ENCODE data around the gene CREBRF.
"Not testable (repeated sequence)": the region's sequence is repeated elsewhere in the genome, so short reads cannot be mapped to it uniquely, and the experiment has no call there.

The CREBRF gene

GRCh38 chr5:173016598-173017046 lies 39.5 kb upstream of the CREBRF start:
- DNase-seq, result no peak
- peaks cover 14% of the 10 kb centered on the region for H3K36me3 ChIP-seq (ENCODE audit: control insufficient read depth, insufficient read depth, low read length)
- no peak overlapping the region for H3K4me3 ChIP-seq (ENCODE audit: insufficient read depth, low read depth, low read length, poor library complexity, severe bottlenecking)
- no peak overlapping the region for H3K27ac ChIP-seq (ENCODE audit: insufficient read depth, low read length, poor library complexity, severe bottlenecking)
- H3K27me3 ChIP-seq (replicated peaks; ENCODE audit: control insufficient read depth, insufficient read depth, low read length, poor library complexity, severe bottlenecking), result no peaks in the 10 kb centered on the region
- no peaks in the 10 kb centered on the region for H3K4me1 ChIP-seq (ENCODE audit: control insufficient read depth, insufficient read depth, low read length, poor library complexity, severe bottlenecking)
- H3K9me3 ChIP-seq (ENCODE audit: control insufficient read depth, low read length), result no peaks in the 10 kb centered on the region

GRCh38 chr5:173017087-173017486 lies 39.1 kb upstream of the CREBRF start:
- not testable (repeated sequence) for H3K4me1 ChIP-seq (ENCODE audit: control insufficient read depth, insufficient read depth, low read length, poor library complexity, severe bottlenecking); H3K4me3 ChIP-seq (ENCODE audit: insufficient read depth, low read depth, low read length, poor library complexity, severe bottlenecking); DNase-seq; H3K9me3 ChIP-seq (ENCODE audit: control insufficient read depth, low read length); H3K27ac ChIP-seq (ENCODE audit: insufficient read depth, low read length, poor library complexity, severe bottlenecking); H3K27me3 ChIP-seq (replicated peaks; ENCODE audit: control insufficient read depth, insufficient read depth, low read length, poor library complexity, severe bottlenecking)
- H3K36me3 ChIP-seq (ENCODE audit: control insufficient read depth, insufficient read depth, low read length), result peaks cover 14% of the 10 kb centered on the region

GRCh38 chr5:173018358-173018757 lies 37.8 kb upstream of the CREBRF start:
- Histone ChIP-seq H3K36me3 (ENCODE audit: control insufficient read depth, insufficient read depth, low read length) (peaks cover 14% of the 10 kb centered on the region), H3K9me3 (ENCODE audit: control insufficient read depth, low read length) (no peaks in the 10 kb centered on the region), H3K4me1 (ENCODE audit: control insufficient read depth, insufficient read depth, low read length, poor library complexity, severe bottlenecking) (no peaks in the 10 kb centered on the region), H3K27me3 (replicated peaks; ENCODE audit: control insufficient read depth, insufficient read depth, low read length, poor library complexity, severe bottlenecking) (no peaks in the 10 kb centered on the region), H3K4me3 (ENCODE audit: insufficient read depth, low read depth, low read length, poor library complexity, severe bottlenecking) (no peak overlapping the region), H3K27ac (ENCODE audit: insufficient read depth, low read length, poor library complexity, severe bottlenecking) (no peak overlapping the region)
- DNase-seq, result no peak

- H3K36me3 ChIP-seq (ENCODE audit: control insufficient read depth, insufficient read depth, low read length), result peaks cover 14% of the 10 kb centered on the region
- H3K27ac ChIP-seq (ENCODE audit: insufficient read depth, low read length, poor library complexity, severe bottlenecking), result no peak overlapping the region
- no peaks in the 10 kb centered on the region for H3K9me3 ChIP-seq (ENCODE audit: control insufficient read depth, low read length)
- H3K27me3 ChIP-seq (replicated peaks; ENCODE audit: control insufficient read depth, insufficient read depth, low read length, poor library complexity, severe bottlenecking), result no peaks in the 10 kb centered on the region
- H3K4me3 ChIP-seq (ENCODE audit: insufficient read depth, low read depth, low read length, poor library complexity, severe bottlenecking), result no peak overlapping the region
- H3K4me1 ChIP-seq (ENCODE audit: control insufficient read depth, insufficient read depth, low read length, poor library complexity, severe bottlenecking), result no peaks in the 10 kb centered on the region
- DNase-seq, result no peak
These were observed 36.0 kb upstream of the CREBRF start for GRCh38 chr5:173020154-173020581.

GRCh38 chr5:173020643-173021042 lies 35.5 kb upstream of the CREBRF start:
- Histone ChIP-seq H3K27ac (ENCODE audit: insufficient read depth, low read length, poor library complexity, severe bottlenecking) (no peak overlapping the region), H3K4me1 (ENCODE audit: control insufficient read depth, insufficient read depth, low read length, poor library complexity, severe bottlenecking) (no peaks in the 10 kb centered on the region), H3K27me3 (replicated peaks; ENCODE audit: control insufficient read depth, insufficient read depth, low read length, poor library complexity, severe bottlenecking) (no peaks in the 10 kb centered on the region), H3K36me3 (ENCODE audit: control insufficient read depth, insufficient read depth, low read length) (peaks cover 14% of the 10 kb centered on the region), H3K9me3 (ENCODE audit: control insufficient read depth, low read length) (no peaks in the 10 kb centered on the region), H3K4me3 (ENCODE audit: insufficient read depth, low read depth, low read length, poor library complexity, severe bottlenecking) (no peak overlapping the region)
- DNase-seq, result no peak

GRCh38 chr5:173025651-173026050 lies 30.5 kb upstream of the CREBRF start:
- H3K27me3 ChIP-seq (replicated peaks; ENCODE audit: control insufficient read depth, insufficient read depth, low read length, poor library complexity, severe bottlenecking), result no peaks in the 10 kb centered on the region
- peaks cover 9% of the 10 kb centered on the region for H3K4me1 ChIP-seq (ENCODE audit: control insufficient read depth, insufficient read depth, low read length, poor library complexity, severe bottlenecking)
- H3K27ac ChIP-seq (ENCODE audit: insufficient read depth, low read length, poor library complexity, severe bottlenecking), result no peak overlapping the region
- no peaks in the 10 kb centered on the region for H3K9me3 ChIP-seq (ENCODE audit: control insufficient read depth, low read length)
- DNase-seq, result no peak
- peaks cover 5% of the 10 kb centered on the region for H3K36me3 ChIP-seq (ENCODE audit: control insufficient read depth, insufficient read depth, low read length)
- H3K4me3 ChIP-seq (ENCODE audit: insufficient read depth, low read depth, low read length, poor library complexity, severe bottlenecking), result no peak overlapping the region

DNA sequence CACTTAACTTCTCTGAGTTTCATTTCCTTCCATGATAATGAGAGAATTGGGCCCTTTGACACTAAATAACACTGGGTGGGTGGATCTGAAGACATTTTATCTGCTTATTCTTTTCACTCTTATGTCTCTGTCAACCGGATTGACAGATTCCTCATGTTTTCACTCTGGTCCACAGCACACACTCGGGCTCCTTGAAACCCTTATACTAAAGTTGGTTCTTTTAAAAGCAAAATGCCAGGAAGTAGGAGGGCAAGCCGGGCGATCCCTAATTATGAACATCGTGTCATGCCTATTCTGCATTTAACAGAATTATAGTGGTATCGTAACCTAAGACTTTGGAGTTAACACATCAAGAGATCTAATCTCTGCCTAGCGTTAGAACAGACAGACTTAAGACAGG lies 28.2 kb upstream of the CREBRF start:
- peaks cover 9% of the 10 kb centered on the region for H3K4me1 ChIP-seq (ENCODE audit: control insufficient read depth, insufficient read depth, low read length, poor library complexity, severe bottlenecking)
- no peaks in the 10 kb centered on the region for H3K36me3 ChIP-seq (ENCODE audit: control insufficient read depth, insufficient read depth, low read length)
- H3K4me3 ChIP-seq (ENCODE audit: insufficient read depth, low read depth, low read length, poor library complexity, severe bottlenecking), result no peak overlapping the region
- no peaks in the 10 kb centered on the region for H3K27me3 ChIP-seq (replicated peaks; ENCODE audit: control insufficient read depth, insufficient read depth, low read length, poor library complexity, severe bottlenecking)
- no peaks in the 10 kb centered on the region for H3K9me3 ChIP-seq (ENCODE audit: control insufficient read depth, low read length)
- DNase-seq, result no peak
- H3K27ac ChIP-seq (ENCODE audit: insufficient read depth, low read length, poor library complexity, severe bottlenecking), result no peak overlapping the region

GRCh38 chr5:173028811-173029327 lies 27.3 kb upstream of the CREBRF start:
- Histone ChIP-seq H3K4me1 (ENCODE audit: control insufficient read depth, insufficient read depth, low read length, poor library complexity, severe bottlenecking) (peaks cover 9% of the 10 kb centered on the region), H3K27ac (ENCODE audit: insufficient read depth, low read length, poor library complexity, severe bottlenecking) (no peak overlapping the region), H3K4me3 (ENCODE audit: insufficient read depth, low read depth, low read length, poor library complexity, severe bottlenecking) (no peak overlapping the region), H3K9me3 (ENCODE audit: control insufficient read depth, low read length) (no peaks in the 10 kb centered on the region), H3K36me3 (ENCODE audit: control insufficient read depth, insufficient read depth, low read length) (no peaks in the 10 kb centered on the region), H3K27me3 (replicated peaks; ENCODE audit: control insufficient read depth, insufficient read depth, low read length, poor library complexity, severe bottlenecking) (no peaks in the 10 kb centered on the region)
- no peak for DNase-seq

- H3K4me3 ChIP-seq (ENCODE audit: insufficient read depth, low read depth, low read length, poor library complexity, severe bottlenecking), result no peak overlapping the region
- H3K27me3 ChIP-seq (replicated peaks; ENCODE audit: control insufficient read depth, insufficient read depth, low read length, poor library complexity, severe bottlenecking), result no peaks in the 10 kb centered on the region
- no peak overlapping the region for H3K27ac ChIP-seq (ENCODE audit: insufficient read depth, low read length, poor library complexity, severe bottlenecking)
- peaks cover 13% of the 10 kb centered on the region for H3K4me1 ChIP-seq (ENCODE audit: control insufficient read depth, insufficient read depth, low read length, poor library complexity, severe bottlenecking)
- no peaks in the 10 kb centered on the region for H3K9me3 ChIP-seq (ENCODE audit: control insufficient read depth, low read length)
- no peak for DNase-seq
- H3K36me3 ChIP-seq (ENCODE audit: control insufficient read depth, insufficient read depth, low read length), result no peaks in the 10 kb centered on the region
These were observed 26.6 kb upstream of the CREBRF start for GRCh38 chr5:173029499-173029921.

- H3K27ac ChIP-seq (ENCODE audit: insufficient read depth, low read length, poor library complexity, severe bottlenecking); H3K36me3 ChIP-seq (ENCODE audit: control insufficient read depth, insufficient read depth, low read length); H3K9me3 ChIP-seq (ENCODE audit: control insufficient read depth, low read length); H3K4me3 ChIP-seq (ENCODE audit: insufficient read depth, low read depth, low read length, poor library complexity, severe bottlenecking); DNase-seq; H3K27me3 ChIP-seq (replicated peaks; ENCODE audit: control insufficient read depth, insufficient read depth, low read length, poor library complexity, severe bottlenecking): not testable (repeated sequence)
- peaks cover 36% of the 10 kb centered on the region for H3K4me1 ChIP-seq (ENCODE audit: control insufficient read depth, insufficient read depth, low read length, poor library complexity, severe bottlenecking)
These were observed 24.1 kb upstream of the CREBRF start for GRCh38 chr5:173032096-173032495.
